ENCODE results near the gene OR2H2.

OR2H2 gene

GRCh38 chr6:29593199-29593855, 8.4 kb downstream of the OR2H2 start:
- no peak for DNase-seq

- no peak for DNase-seq
These were observed 11.5 kb downstream of the OR2H2 start for GRCh38 chr6:29596381-29596900.

GRCh38 chr6:29597184-29597583, 12.3 kb downstream of the OR2H2 start:
- DNase-seq, result no peak

GRCh38 chr6:29598172-29598747, 13.3 kb downstream of the OR2H2 start:
- no peak for DNase-seq

- DNase-seq, result no peak
These were observed 17.8 kb downstream of the OR2H2 start for GRCh38 chr6:29602564-29603361.

GRCh38 chr6:29603456-29603855, 18.5 kb downstream of the OR2H2 start:
- DNase-seq, result no peak

- no peak for DNase-seq
These were observed 19.0 kb downstream of the OR2H2 start for GRCh38 chr6:29603930-29604329.

- DNase-seq, result no peak
These were observed 23.2 kb downstream of the OR2H2 start for GRCh38 chr6:29608131-29608530.

- no peak for DNase-seq
These were observed 25.6 kb downstream of the OR2H2 start for GRCh38 chr6:29610540-29610939.

GRCh38 chr6:29611426-29611825, 26.5 kb downstream of the OR2H2 start:
- no peak for DNase-seq

- no peak for DNase-seq
These were observed 33.0 kb downstream of the OR2H2 start for GRCh38 chr6:29617782-29618554.

- DNase-seq, result no peak
These were observed 34.7 kb downstream of the OR2H2 start for GRCh38 chr6:29619578-29620160.

GRCh38 chr6:29620630-29621029, 35.7 kb downstream of the OR2H2 start:
- DNase-seq, result no peak

GRCh38 chr6:29624520-29624961, 39.6 kb downstream of the OR2H2 start:
- no peak for DNase-seq

GRCh38 chr6:29625337-29625930, 40.5 kb downstream of the OR2H2 start:
- DNase-seq, result no peak

GRCh38 chr6:29626948-29627754, 42.2 kb downstream of the OR2H2 start:
- DNase-seq, result no peak

- DNase-seq, result peak; percentile 65 to 67
These were observed 43.0 kb downstream of the OR2H2 start for GRCh38 chr6:29627755-29628418.

GRCh38 chr6:29628419-29629281, 43.7 kb downstream of the OR2H2 start:
- peak; percentile 70 to 74 for DNase-seq

GRCh38 chr6:29629571-29629970, 44.6 kb downstream of the OR2H2 start:
- no peak for DNase-seq

GRCh38 chr6:29630315-29630714, 45.4 kb downstream of the OR2H2 start:
- no peak for DNase-seq
